Measurements from ENCODE around the gene UHRF2.

Gene UHRF2

DNA sequence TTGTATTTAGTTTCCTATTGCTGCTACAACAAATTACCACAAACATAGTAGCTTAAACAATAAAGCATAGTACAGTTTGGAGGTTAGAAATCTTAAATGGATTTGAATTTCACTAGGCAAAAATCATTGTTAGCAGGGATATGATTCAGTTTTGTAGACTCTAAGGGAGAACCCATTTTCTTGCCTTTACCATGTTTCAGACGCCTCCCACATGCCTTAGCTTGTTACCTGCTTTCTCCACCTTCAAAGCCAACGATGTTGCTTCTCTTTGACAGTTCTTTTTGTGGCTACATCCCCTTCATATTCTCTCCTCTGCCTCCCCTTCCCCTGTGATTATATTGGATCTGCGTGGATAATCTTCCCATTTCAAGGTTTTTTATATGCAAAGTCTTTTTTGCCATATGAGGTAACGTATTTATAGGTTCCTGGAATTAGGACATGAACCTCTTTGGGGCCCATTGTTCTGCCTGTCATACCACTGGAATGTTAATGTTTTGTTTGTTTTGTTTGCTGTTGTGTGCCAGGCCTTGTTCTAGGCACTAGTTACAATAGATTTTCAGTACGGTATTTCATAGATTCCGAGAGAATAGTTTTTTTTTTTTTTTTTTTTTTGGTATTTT, 54.1 kb downstream of the UHRF2 start:
- ATAC-seq (replicated peaks; ENCODE audit: extremely low read depth, poor library complexity, severe bottlenecking) = no peak
- Mint-ChIP-seq H3K27me3 (no peaks in the 10 kb centered on the region), H3K27ac (ENCODE audit: low read depth) (no peak overlapping the region), H3K4me1 (peaks cover 32% of the 10 kb centered on the region), H3K9me3 (no peaks in the 10 kb centered on the region), H3K36me3 (ENCODE audit: insufficient read depth) (peaks cover 27% of the 10 kb centered on the region), H3K4me3 (no peak overlapping the region)
- DNase-seq (ENCODE audit: low spot score in 2 of 2) = no peak

DNA sequence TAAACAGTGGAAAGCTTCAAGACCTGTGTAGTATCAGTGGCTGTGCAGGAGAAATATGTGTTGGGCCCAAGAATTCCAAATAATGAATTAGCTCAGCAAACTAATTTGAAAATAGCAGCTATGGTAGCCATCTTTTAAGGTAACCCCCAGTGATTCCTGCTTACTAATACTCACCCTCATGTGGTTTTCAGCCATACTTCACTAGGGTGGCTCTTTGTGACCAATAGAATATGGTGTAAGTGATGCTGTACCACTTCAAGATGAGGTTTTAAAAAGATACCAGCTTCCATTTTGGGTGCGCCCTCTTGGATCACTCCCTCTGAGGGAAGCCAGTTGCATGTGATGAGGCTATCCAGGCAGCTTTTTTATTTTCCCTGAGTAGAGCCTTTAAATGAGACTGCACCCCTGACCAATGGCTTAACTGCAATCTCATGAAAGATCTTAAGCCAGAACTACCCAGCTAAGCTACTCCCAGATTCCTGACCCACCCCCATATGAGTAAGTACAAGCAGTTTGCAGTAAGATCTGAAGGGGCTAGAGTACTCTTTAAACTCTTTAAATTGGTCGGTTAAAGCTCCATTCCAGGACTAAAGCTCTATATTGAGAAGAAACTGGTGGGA, 58.3 kb downstream of the UHRF2 start:
- H3K9me3 Mint-ChIP-seq = no peaks in the 10 kb centered on the region
- no peak overlapping the region for H3K27ac Mint-ChIP-seq (ENCODE audit: low read depth)
- ATAC-seq (replicated peaks; ENCODE audit: extremely low read depth, poor library complexity, severe bottlenecking) = no peak
- H3K4me1 Mint-ChIP-seq = peaks cover 32% of the 10 kb centered on the region
- H3K36me3 Mint-ChIP-seq (ENCODE audit: insufficient read depth) = peaks cover 13% of the 10 kb centered on the region
- no peak overlapping the region for H3K4me3 Mint-ChIP-seq
- H3K27me3 Mint-ChIP-seq = no peaks in the 10 kb centered on the region
- DNase-seq (ENCODE audit: low spot score in 2 of 2) = no peak

DNA sequence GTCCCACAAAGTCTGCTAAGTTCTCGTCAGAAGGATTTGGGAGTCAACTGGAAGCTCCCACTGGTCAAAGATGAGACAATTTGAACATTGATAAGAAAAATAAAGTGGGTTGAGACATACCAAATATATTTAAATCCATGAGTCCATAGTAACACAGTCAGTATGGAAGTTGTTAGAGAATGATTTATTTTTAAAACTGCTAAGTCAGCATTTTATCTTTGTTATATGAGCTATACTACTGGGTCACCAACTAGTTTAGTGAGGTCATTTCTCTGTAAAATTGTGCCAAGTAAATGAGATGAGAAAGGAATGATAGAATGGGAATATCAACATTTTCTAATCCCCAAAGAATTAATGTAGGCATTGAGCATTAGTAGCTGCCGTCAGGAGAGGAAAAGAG, 60.2 kb downstream of the UHRF2 start:
- no peaks in the 10 kb centered on the region for H3K27me3 Mint-ChIP-seq
- no peak overlapping the region for H3K4me3 Mint-ChIP-seq
- no peaks in the 10 kb centered on the region for H3K9me3 Mint-ChIP-seq
- H3K27ac Mint-ChIP-seq (ENCODE audit: low read depth) = no peak overlapping the region
- H3K36me3 Mint-ChIP-seq (ENCODE audit: insufficient read depth) = peaks cover 15% of the 10 kb centered on the region
- peaks cover 21% of the 10 kb centered on the region for H3K4me1 Mint-ChIP-seq
- DNase-seq (ENCODE audit: low spot score in 2 of 2) (no peak), ATAC-seq (replicated peaks; ENCODE audit: extremely low read depth, poor library complexity, severe bottlenecking) (no peak)

DNA sequence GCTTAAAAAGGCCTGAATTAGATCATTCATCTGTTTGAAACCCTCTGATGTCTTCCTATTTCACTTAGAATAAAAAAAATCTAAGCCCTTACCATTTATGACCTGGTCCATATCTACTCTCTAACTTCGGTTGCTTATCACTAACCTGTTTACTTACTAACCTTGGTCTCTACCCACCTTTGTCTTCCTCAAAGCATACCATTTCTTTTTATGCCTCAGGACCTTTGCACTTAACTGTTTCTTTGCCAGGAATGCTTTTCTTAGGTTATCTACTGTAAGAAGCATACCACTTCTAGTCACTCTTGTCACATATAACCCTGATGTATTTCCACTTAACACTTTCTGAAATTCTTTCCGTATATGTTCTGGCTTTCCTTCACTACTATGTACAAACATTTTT, 67.0 kb downstream of the UHRF2 start:
- DNase-seq (ENCODE audit: low spot score in 2 of 2) (no peak), ATAC-seq (replicated peaks; ENCODE audit: extremely low read depth, poor library complexity, severe bottlenecking) (no peak)
- H3K9me3 Mint-ChIP-seq = no peaks in the 10 kb centered on the region
- no peak overlapping the region for H3K4me3 Mint-ChIP-seq
- no peak overlapping the region for H3K27ac Mint-ChIP-seq (ENCODE audit: low read depth)
- H3K4me1 Mint-ChIP-seq = no peaks in the 10 kb centered on the region
- no peaks in the 10 kb centered on the region for H3K27me3 Mint-ChIP-seq
- peaks cover 43% of the 10 kb centered on the region for H3K36me3 Mint-ChIP-seq (ENCODE audit: insufficient read depth)

DNA sequence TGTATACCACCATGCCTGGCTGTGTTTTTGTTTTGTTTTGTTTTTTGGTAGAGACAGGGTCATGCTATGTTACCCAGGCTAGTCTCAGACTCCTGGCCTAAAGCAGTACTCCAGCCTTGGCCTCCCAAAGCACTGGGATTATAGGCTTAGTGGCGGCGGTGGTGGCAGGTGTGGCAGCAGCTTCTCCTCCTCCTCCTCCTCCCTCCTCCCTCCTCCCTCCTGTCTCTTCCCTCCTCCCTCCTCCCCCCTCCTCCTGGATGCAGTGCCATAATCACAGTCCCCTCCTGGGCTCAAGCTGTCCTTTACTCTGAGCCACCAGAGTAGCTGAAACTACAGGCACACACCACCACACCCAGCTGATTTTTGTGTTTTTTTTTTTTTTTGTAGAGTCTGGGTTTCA, 71.2 kb downstream of the UHRF2 start:
- Mint-ChIP-seq H3K27ac (ENCODE audit: low read depth) (peak overlapping the region; percentile 8), H3K27me3 (no peaks in the 10 kb centered on the region), H3K4me3 (no peak overlapping the region), H3K4me1 (no peaks in the 10 kb centered on the region), H3K9me3 (no peaks in the 10 kb centered on the region), H3K36me3 (ENCODE audit: insufficient read depth) (peaks cover 64% of the 10 kb centered on the region)
- DNase-seq (ENCODE audit: low spot score in 2 of 2) (no peak), ATAC-seq (replicated peaks; ENCODE audit: extremely low read depth, poor library complexity, severe bottlenecking) (no peak)

DNA sequence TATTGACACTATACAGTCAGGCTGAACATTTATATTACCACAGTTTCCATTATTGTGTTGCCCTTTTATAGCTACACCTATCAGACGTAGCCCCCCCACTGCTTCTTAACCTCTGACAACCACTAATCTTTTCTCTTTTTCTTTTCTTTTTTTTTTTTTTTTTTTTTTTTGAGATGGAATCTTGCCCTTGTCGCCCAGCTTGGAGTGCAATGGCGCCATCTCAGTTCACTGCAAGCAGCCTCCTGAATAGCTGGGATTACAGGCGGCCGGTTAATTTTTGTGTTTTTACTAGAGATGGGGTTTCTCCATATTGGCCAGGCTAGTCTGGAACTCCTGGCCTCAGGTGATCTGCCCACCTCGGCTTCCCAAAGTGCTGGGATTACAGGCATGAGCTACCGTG, 75.4 kb downstream of the UHRF2 start:
- H3K4me1 Mint-ChIP-seq = peaks cover 15% of the 10 kb centered on the region
- no peak overlapping the region for H3K4me3 Mint-ChIP-seq
- H3K27ac Mint-ChIP-seq (ENCODE audit: low read depth) = no peak overlapping the region
- ATAC-seq (replicated peaks; ENCODE audit: extremely low read depth, poor library complexity, severe bottlenecking) (no peak), DNase-seq (ENCODE audit: low spot score in 2 of 2) (no peak)
- no peaks in the 10 kb centered on the region for H3K27me3 Mint-ChIP-seq
- H3K36me3 Mint-ChIP-seq (ENCODE audit: insufficient read depth) = peaks cover 57% of the 10 kb centered on the region
- no peaks in the 10 kb centered on the region for H3K9me3 Mint-ChIP-seq

DNA sequence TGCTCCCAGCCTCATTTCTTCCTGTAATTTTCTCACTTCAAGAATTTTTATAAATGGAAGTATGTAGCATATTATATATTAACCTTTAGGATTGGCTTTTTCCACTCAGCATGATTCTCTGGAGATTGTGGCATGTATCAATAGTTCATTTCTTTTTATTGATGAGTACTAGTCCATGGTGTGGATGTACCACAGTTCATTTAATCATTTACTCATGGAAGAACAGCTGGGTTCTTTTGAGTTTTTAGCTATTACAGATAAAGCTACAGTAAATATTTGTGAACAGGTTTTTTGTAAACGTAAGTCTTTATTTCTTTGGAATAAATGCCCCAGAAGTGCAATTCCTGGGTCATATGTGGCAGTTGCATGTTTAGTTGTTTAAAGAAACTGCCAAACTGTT, 76.1 kb downstream of the UHRF2 start:
- Mint-ChIP-seq H3K27me3 (no peaks in the 10 kb centered on the region), H3K36me3 (ENCODE audit: insufficient read depth) (peaks cover 54% of the 10 kb centered on the region), H3K4me1 (peaks cover 15% of the 10 kb centered on the region), H3K9me3 (no peaks in the 10 kb centered on the region), H3K27ac (ENCODE audit: low read depth) (no peak overlapping the region), H3K4me3 (no peak overlapping the region)
- DNase-seq (ENCODE audit: low spot score in 2 of 2) (no peak), ATAC-seq (replicated peaks; ENCODE audit: extremely low read depth, poor library complexity, severe bottlenecking) (no peak)

DNA sequence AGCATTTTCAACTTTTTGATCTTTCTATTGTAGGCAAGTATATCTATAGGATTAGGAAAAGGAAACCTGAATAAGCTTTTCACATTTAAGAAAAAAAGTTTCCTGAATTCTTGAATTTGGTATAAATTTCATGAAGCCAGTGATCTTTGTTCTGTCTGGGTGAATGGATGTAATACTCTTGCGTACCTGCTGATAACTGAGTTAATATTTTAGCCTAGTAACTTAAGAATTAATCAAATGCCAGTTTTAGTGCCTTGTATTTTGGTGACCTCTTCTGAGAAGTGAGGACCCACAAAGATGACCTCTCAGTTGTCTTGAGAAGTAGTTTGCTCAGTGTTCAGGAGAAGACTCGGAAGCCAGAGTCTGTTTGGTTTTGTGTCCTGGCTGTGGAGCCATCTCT, 77.9 kb downstream of the UHRF2 start:
- Mint-ChIP-seq H3K9me3 (no peaks in the 10 kb centered on the region), H3K27ac (ENCODE audit: low read depth) (no peak overlapping the region), H3K27me3 (no peaks in the 10 kb centered on the region), H3K36me3 (ENCODE audit: insufficient read depth) (peaks cover 49% of the 10 kb centered on the region), H3K4me3 (no peak overlapping the region), H3K4me1 (peaks cover 15% of the 10 kb centered on the region)
- no peak for ATAC-seq (replicated peaks; ENCODE audit: extremely low read depth, poor library complexity, severe bottlenecking)
- DNase-seq (ENCODE audit: low spot score in 2 of 2) = no peak

DNA sequence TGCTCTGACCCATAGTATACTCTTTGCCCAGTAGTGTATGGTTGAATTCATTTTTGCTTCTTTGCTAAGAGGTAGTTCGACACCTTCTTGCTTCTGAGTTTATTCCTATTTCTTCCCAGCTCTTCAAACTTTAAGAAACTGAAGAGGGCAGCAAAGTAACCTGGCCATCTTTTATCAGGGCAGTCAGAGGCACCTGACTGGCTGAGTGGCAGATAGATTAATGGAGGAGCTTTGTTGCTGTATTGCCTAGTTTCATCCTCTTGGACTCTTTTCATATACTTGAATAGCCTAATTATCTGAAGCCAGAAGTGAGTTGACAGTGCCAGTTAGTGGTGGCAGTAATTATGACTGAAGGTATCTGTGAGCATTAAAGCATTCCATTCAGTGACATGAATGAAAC, 82.5 kb downstream of the UHRF2 start:
- H3K27ac Mint-ChIP-seq (ENCODE audit: low read depth) = peak overlapping the region; percentile 71
- no peak overlapping the region for H3K4me3 Mint-ChIP-seq
- H3K36me3 Mint-ChIP-seq (ENCODE audit: insufficient read depth) = peaks cover 46% of the 10 kb centered on the region
- ATAC-seq (replicated peaks; ENCODE audit: extremely low read depth, poor library complexity, severe bottlenecking) = no peak
- no peaks in the 10 kb centered on the region for H3K27me3 Mint-ChIP-seq
- peaks cover 11% of the 10 kb centered on the region for H3K4me1 Mint-ChIP-seq
- DNase-seq (ENCODE audit: low spot score in 2 of 2) = no peak
- no peaks in the 10 kb centered on the region for H3K9me3 Mint-ChIP-seq

DNA sequence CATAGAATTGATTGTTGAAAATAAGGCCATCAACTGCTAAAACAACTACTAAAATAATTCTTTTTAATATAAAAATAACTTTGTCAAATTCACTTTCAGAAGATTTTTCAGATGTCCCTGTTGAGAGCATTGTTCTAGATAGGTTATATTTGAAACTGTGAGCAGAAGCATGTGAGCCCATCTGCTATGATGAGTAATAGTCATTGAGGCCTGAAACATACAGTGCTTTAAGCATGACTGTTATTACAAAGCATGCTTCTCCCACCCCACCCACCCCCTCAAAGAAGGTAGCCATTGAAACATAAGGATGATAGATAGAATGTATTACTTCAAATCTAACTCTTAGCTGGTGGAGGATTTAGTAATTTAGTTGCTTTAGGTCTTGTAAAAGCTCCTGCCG, 86.0 kb downstream of the UHRF2 start:
- Mint-ChIP-seq H3K27me3 (no peaks in the 10 kb centered on the region), H3K27ac (ENCODE audit: low read depth) (no peak overlapping the region), H3K36me3 (ENCODE audit: insufficient read depth) (peaks cover 44% of the 10 kb centered on the region), H3K4me1 (no peaks in the 10 kb centered on the region), H3K9me3 (no peaks in the 10 kb centered on the region), H3K4me3 (no peak overlapping the region)
- DNase-seq (ENCODE audit: low spot score in 2 of 2) (no peak), ATAC-seq (replicated peaks; ENCODE audit: extremely low read depth, poor library complexity, severe bottlenecking) (no peak)

DNA sequence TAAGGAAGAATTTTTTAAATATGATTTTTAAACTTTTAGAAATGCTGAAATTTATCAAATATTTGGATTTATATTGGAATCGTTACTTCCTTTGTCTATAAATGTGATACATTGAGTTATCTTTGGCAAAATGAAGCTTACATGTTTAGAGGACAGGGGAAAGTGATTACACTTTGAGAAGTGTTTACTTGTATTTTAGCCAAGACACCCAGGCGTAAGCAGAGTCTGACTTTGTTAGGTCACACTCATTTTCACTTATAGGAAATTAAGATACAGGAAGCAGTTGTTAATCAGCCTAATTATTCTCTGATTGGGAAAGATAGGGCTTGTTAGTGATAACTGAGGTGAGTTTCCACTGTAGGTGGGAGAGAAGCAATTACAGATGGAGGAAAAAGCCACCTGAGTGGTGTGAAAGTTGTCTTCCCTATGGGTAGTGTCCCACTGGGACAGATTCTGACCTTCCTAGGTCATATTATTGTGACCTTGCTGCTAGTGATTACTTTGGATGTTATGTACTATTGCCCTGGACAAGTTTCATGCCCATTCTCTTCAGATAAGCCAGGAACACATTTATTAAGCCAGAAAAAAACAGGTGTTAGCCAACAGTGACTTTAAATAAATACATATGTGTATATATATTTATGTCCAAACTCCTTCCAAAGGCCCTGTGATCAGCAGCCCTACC, 88.7 kb downstream of the UHRF2 start:
- Mint-ChIP-seq H3K27ac (ENCODE audit: low read depth) (peak overlapping the region; percentile 77), H3K27me3 (no peaks in the 10 kb centered on the region), H3K4me1 (no peaks in the 10 kb centered on the region), H3K9me3 (no peaks in the 10 kb centered on the region), H3K4me3 (no peak overlapping the region), H3K36me3 (ENCODE audit: insufficient read depth) (peaks cover 58% of the 10 kb centered on the region)
- ATAC-seq (replicated peaks; ENCODE audit: extremely low read depth, poor library complexity, severe bottlenecking) (no peak), DNase-seq (ENCODE audit: low spot score in 2 of 2) (no peak)

DNA sequence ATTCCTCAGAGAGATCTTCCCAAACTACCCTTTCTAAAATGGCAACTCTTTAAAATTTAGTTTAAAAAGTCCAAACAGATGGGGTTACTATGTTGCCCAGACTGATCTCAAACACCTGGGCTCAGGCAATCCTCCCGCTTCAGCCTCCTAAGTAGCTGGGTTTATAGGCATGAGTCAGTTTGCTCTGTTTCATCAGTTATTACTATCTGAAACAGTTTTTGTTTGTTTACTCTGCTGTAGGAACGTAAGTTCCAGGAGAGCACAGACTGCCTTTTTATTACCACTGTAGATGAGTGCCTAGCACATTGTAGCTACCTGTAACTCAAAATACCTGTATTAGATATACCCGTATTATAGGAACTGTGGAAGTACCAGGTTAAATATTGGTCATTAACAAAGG, 89.4 kb downstream of the UHRF2 start:
- no peak for ATAC-seq (replicated peaks; ENCODE audit: extremely low read depth, poor library complexity, severe bottlenecking)

DNA sequence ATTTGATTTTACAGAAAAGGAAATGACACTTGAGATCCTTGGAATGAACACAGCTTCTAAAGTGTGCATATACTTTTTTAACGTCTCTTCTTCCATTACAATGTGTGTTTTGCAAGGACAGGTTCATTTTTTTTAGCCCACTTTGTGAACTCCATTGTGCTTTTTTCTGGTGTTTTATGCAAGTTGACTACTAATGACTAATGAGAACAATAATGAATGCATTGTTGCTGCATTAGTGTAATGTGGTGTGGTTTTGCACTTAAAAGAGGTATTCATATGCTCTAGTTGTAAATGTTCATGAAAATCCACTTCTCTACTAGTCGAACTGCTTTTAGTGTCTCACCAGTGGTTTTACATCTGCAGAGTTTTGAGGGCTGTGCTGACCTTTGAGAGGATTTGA, 93.6 kb downstream of the UHRF2 start:
- peaks cover 5% of the 10 kb centered on the region for H3K4me1 Mint-ChIP-seq

More for the DNA sequence above, 89.4 kb downstream of the UHRF2 start:
- H3K27me3 Mint-ChIP-seq = no peaks in the 10 kb centered on the region
- H3K36me3 Mint-ChIP-seq (ENCODE audit: insufficient read depth) = peaks cover 53% of the 10 kb centered on the region
- H3K9me3 Mint-ChIP-seq = no peaks in the 10 kb centered on the region
- DNase-seq (ENCODE audit: low spot score in 2 of 2) = no peak
- H3K4me3 Mint-ChIP-seq = no peak overlapping the region
- H3K4me1 Mint-ChIP-seq = no peaks in the 10 kb centered on the region
- H3K27ac Mint-ChIP-seq (ENCODE audit: low read depth) = peak overlapping the region; percentile 77

More for the DNA sequence above, 93.6 kb downstream of the UHRF2 start:
- Mint-ChIP-seq H3K27ac (ENCODE audit: low read depth) (no peak overlapping the region), H3K36me3 (ENCODE audit: insufficient read depth) (peaks cover 40% of the 10 kb centered on the region), H3K4me3 (no peak overlapping the region), H3K27me3 (no peaks in the 10 kb centered on the region), H3K9me3 (no peaks in the 10 kb centered on the region)
- ATAC-seq (replicated peaks; ENCODE audit: extremely low read depth, poor library complexity, severe bottlenecking) = no peak
- no peak for DNase-seq (ENCODE audit: low spot score in 2 of 2)

All from central memory CD8-positive, alpha-beta T cell (primary cell).